Psoas muscle (tissue), 8 donors: ENCODE measurements around the gene CNDP2. TPM values are rescaled to one million over a fixed set of nuclear protein-coding genes. Genes with fewer than 3 reads are reported as not detected.

Experiments
- ATAC-seq, 4 donors: fragments of 200-7000 bp; cut with Tn5 transposase; one replicate each; pipeline ENCODE4 v1.9.1; 2020; ENCODE audit warnings: moderate library complexity in 3 of 4, mild to moderate bottlenecking in 2 of 4
- DNase-seq, 2 donors: peaks; one replicate each; pipeline ENCODE4 v3.0.0-alpha.2; 2020
- H3K27ac ChIP-seq: fragments of 200-600 bp; one replicate; pipeline ENCODE4 v1.8.0; 2022
- H3K27me3 ChIP-seq, 3 donors: fragments of 200-600 bp in 1 of 3; one replicate each; pipeline versions ENCODE4 v1.6.1 to v1.8.0; 2013 to 2022; ENCODE audit warnings: low read length in 2 of 3, mild to moderate bottlenecking in 2 of 3, moderate library complexity in 1 of 3; ENCODE audit not compliant: insufficient read depth in 3 of 3
- H3K36me3 ChIP-seq, 2 donors: fragments of 200-600 bp in 1 of 2; one replicate each; pipeline versions ENCODE4 v1.6.1 to v1.8.0; 2013 to 2022; ENCODE audit warnings: low read depth in 1 of 2, mild to moderate bottlenecking in 1 of 2, moderate library complexity in 1 of 2; ENCODE audit not compliant: insufficient read depth in 1 of 2
- H3K4me1 ChIP-seq: fragments of 200-600 bp; one replicate; pipeline ENCODE4 v1.8.0; 2022
- H3K4me3 ChIP-seq: fragments of 200-600 bp; one replicate; pipeline ENCODE4 v1.8.0; 2022; ENCODE audit warnings: mild to moderate bottlenecking
- H3K9me3 ChIP-seq: fragments of 200-600 bp; one replicate; pipeline ENCODE4 v1.8.0; 2022
- CTCF ChIP-seq: fragments of 200-600 bp; IDR thresholded peaks from one replicate; pipeline ENCODE4 v1.8.0; 2022; ENCODE audit warnings: antibody characterized with exemption
- whole genome bisulfite sequencing, 3 donors: extraction: QIAGEN DNeasy Blood & Tissue Kit; methylation state at CpG; one replicate each; pipeline versions ENCODE4 v1.1.6 to v1.1.7; 2013; 5-methylcytosine and 5-hydroxymethylcytosine counted together
- intact Hi-C, 2 donors: fragments of 100-400 bp; cut with DNase I; formaldehyde crosslinking; loops; one replicate each; pipeline versions ENCODE4 v1.11.0 to v1.14.2; 2022
- polyA plus RNA-seq, 3 donors: library from polyadenylated mRNA; stranded (reverse); fragments of 200-250 nt; gene quantifications; one replicate each; pipeline ENCODE4 v1.2.3, GENCODE V29; 2013
- total RNA-seq, 4 donors: library from RNA; stranded (reverse); fragmentation: NEBNext Ultra II Directional in 2 of 4; extraction: Animal tissue kit (Norgen Biotek cat#: 25700) in 2 of 4; gene quantifications; one replicate each; pipeline versions ENCODE4 v1.2.1 to v1.2.4, GENCODE V29; 2021 to 2023
- donor health status: healthy with polysubstance abuse.
- donor health status: DM: no; HTN: no; CAD: no; lungs with moderate emphysema.
- donor health status: Bipolar disorder and iron deficiency.
- donor health status: healthy.
- donor health status: DM: yes; HTN: yes; CAD: no.
- donor health status: DM: no; HTN: no; CAD: no.
- donor health status: DM: no; HTN: no; CAD: no.
- donor health status: DM: yes; HTN: yes; CAD: no.

The CNDP2 gene
- total and polyA plus RNA-seq, 7 donors = 24.3 to 51.9 (median 41.4) TPM

GRCh38 chr18:74478880-74479279 is 17.3 kb upstream of the CNDP2 start:
- Histone ChIP-seq H3K9me3 (no peaks in the 10 kb centered on the region), H3K4me1 (no peaks in the 10 kb centered on the region), H3K27ac (no peak overlapping the region), H3K4me3 (no peak overlapping the region), H3K27me3 (no peaks in the 10 kb centered on the region), H3K36me3 (no peaks in the 10 kb centered on the region)
- ATAC-seq = no peak
- intact Hi-C loops = loop anchor here in 1 of 2 donors (5.0 to 10.0 kb wide), 3 partner anchors 56 to 284 kb away; partner anchors contain the start of gene CNDP1
- no peak for DNase-seq
- 47 to 60% (median 50%) methylated on average over 6 of the region's 6 CpGs for WGBS, 3 donors
- no peak for TF ChIP-seq CTCF

- WGBS, 3 donors = 88 to 93% (median 91%) methylated on average over 16 of the region's 16 CpGs
- no peaks in the 10 kb centered on the region for H3K4me1 ChIP-seq
- H3K9me3 ChIP-seq = no peaks in the 10 kb centered on the region
- no peak for TF ChIP-seq CTCF
- H3K4me3 ChIP-seq = no peak overlapping the region
- no peaks in the 10 kb centered on the region for H3K36me3 ChIP-seq
- no peak for DNase-seq
- H3K27ac ChIP-seq = no peak overlapping the region
- intact Hi-C loops = loop anchor here in 1 of 2 donors (5.0 to 10.0 kb wide), 3 partner anchors 55 to 285 kb away; partner anchors contain the start of gene CNDP1
- no peaks in the 10 kb centered on the region for H3K27me3 ChIP-seq
- no peak for ATAC-seq
These were observed 16.5 kb upstream of the CNDP2 start for GRCh38 chr18:74479486-74480148.

GRCh38 chr18:74480149-74480651 is 16.0 kb upstream of the CNDP2 start:
- intact Hi-C loops = no loop called here
- WGBS, 3 donors = 86 to 88% (median 86%) methylated on average over 7 of the region's 7 CpGs
- DNase-seq = no peak
- Histone ChIP-seq H3K36me3 (no peaks in the 10 kb centered on the region), H3K4me1 (no peaks in the 10 kb centered on the region), H3K27me3 (no peaks in the 10 kb centered on the region), H3K4me3 (no peak overlapping the region), H3K9me3 (no peaks in the 10 kb centered on the region), H3K27ac (no peak overlapping the region)
- no peak for ATAC-seq
- TF ChIP-seq CTCF = no peak

- 84 to 87% (median 86%) methylated on average over 11 of the region's 11 CpGs for WGBS, 3 donors
- DNase-seq (no peak), ATAC-seq (no peak)
- no peak overlapping the region for H3K4me3 ChIP-seq
- H3K4me1 ChIP-seq = no peaks in the 10 kb centered on the region
- no peak overlapping the region for H3K27ac ChIP-seq
- no peak for TF ChIP-seq CTCF
- no peaks in the 10 kb centered on the region for H3K36me3 ChIP-seq
- intact Hi-C loops = no loop called here
- H3K27me3 ChIP-seq = peaks cover 0 to 2% (median 0%) of the 10 kb centered on the region in 3 donors
- H3K9me3 ChIP-seq = no peaks in the 10 kb centered on the region
These were observed 13.5 kb upstream of the CNDP2 start for GRCh38 chr18:74482697-74483096.
